ENCODE measurements around the gene GTF2H1. TPM values are rescaled to one million over a fixed set of nuclear protein-coding genes. Genes with fewer than 3 reads are reported as not detected.

GTF2H1 gene
- total and polyA plus RNA-seq, 9 of the 15 experiments (the other 6 are each of a cell fraction or from before 2014, with no cell fraction given): 56.9 to 126 (median 92.1) TPM

DNA sequence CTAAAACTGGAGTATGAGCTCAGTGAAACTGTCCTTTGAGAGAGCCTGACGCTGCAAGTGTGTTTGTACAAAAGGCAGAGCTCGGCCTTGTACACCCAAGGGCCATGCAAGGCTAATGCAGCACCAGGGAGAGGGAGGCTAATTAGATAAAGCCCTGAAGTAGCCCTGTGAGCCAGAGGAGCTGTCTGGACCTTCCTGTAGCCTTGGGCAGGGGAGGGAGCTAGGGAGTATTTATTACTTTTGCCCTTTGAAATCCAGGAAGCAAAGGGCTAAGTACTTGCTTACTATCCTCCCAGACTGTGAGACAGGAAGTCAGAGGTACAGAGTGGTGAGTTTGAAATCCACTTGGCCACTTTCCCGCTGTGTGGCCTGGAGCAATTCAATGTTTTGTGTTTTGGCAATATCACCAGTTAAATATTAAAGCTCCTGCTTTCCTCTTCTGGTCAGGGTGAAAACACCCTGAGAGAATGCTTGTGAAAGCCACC is 61.8 kb downstream of the GTF2H1 start (continued):
- TF ChIP-seq NRF1 (conservative IDR thresholded peaks at IDR 0.05 in 1 of 2, IDR thresholded peaks at IDR 0.05 in 1 of 2) (no peak), GATA2 (CRISPR knock-in tag; IDR thresholded peaks at IDR 0.05) (no peak), FOXM1 (IDR thresholded peaks at IDR 0.05; ENCODE audit: low read depth) (no peak), FOXM1 (CRISPR knock-in tag; IDR thresholded peaks at IDR 0.05; ENCODE audit: low read depth) (no peak), CBX3 (IDR thresholded peaks at IDR 0.05; ENCODE audit: borderline replicate concordance in 1 of 2, low read length in 2 of 2) (no peak), RBM25 (IDR thresholded peaks at IDR 0.05; ENCODE audit: low read depth, low read length, severe bottlenecking) (no peak), FOXK2 (conservative IDR thresholded peaks at IDR 0.05 in 1 of 2, IDR thresholded peaks at IDR 0.05 in 1 of 2; ENCODE audit: low read depth in 2 of 2) (0 out of 4 replicates have a peak, but pooled peaks of 1 of the 2 experiments have one; percentile 19), MEF2A (IDR thresholded peaks at IDR 0.05; ENCODE audit: control insufficient read depth, low read depth, low read length) (0 out of 2 replicates have a peak, but pooled peaks have one; percentile 7), KDM1A (IDR thresholded peaks at IDR 0.05) (no peak), IRF2 (CRISPR knock-in tag; IDR thresholded peaks at IDR 0.05) (no peak), NR1H2 (CRISPR knock-in tag; IDR thresholded peaks at IDR 0.05) (no peak), ZNF76 (CRISPR knock-in tag; IDR thresholded peaks at IDR 0.05; ENCODE audit: borderline replicate concordance) (0 out of 2 replicates have a peak, but pooled peaks have one; percentile 17), SMAD4 (CRISPR knock-in tag; conservative IDR thresholded peaks at IDR 0.05) (0 out of 2 replicates have a peak, but pooled peaks have one; percentile 63), ETV1 (tag; conservative IDR thresholded peaks at IDR 0.05; ENCODE audit: low read depth) (peak; percentile 83), ZSCAN32 (CRISPR knock-in tag; IDR thresholded peaks at IDR 0.05) (no peak)
- TF ChIP-seq, protein P1, sequence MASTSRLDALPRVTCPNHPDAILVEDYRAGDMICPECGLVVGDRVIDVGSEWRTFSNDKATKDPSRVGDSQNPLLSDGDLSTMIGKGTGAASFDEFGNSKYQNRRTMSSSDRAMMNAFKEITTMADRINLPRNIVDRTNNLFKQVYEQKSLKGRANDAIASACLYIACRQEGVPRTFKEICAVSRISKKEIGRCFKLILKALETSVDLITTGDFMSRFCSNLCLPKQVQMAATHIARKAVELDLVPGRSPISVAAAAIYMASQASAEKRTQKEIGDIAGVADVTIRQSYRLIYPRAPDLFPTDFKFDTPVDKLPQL (IDR thresholded peaks at IDR 0.05; ENCODE audit: extremely low read depth, insufficient read length): no peak
- TF ChIP-seq, protein P2, sequence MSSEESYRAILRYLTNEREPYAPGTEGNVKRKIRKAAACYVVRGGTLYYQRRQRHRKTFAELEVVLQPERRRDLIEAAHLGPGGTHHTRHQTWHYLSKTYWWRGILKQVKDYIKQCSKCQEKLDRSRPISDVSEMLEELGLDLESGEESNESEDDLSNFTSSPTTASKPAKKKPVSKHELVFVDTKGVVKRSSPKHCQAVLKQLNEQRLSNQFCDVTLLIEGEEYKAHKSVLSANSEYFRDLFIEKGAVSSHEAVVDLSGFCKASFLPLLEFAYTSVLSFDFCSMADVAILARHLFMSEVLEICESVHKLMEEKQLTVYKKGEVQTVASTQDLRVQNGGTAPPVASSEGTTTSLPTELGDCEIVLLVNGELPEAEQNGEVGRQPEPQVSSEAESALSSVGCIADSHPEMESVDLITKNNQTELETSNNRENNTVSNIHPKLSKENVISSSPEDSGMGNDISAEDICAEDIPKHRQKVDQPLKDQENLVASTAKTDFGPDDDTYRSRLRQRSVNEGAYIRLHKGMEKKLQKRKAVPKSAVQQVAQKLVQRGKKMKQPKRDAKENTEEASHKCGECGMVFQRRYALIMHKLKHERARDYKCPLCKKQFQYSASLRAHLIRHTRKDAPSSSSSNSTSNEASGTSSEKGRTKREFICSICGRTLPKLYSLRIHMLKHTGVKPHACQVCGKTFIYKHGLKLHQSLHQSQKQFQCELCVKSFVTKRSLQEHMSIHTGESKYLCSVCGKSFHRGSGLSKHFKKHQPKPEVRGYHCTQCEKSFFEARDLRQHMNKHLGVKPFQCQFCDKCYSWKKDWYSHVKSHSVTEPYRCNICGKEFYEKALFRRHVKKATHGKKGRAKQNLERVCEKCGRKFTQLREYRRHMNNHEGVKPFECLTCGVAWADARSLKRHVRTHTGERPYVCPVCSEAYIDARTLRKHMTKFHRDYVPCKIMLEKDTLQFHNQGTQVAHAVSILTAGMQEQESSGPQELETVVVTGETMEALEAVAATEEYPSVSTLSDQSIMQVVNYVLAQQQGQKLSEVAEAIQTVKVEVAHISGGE (CRISPR knock-in tag; IDR thresholded peaks at IDR 0.05): no peak
- TF ChIP-seq, protein P3, sequence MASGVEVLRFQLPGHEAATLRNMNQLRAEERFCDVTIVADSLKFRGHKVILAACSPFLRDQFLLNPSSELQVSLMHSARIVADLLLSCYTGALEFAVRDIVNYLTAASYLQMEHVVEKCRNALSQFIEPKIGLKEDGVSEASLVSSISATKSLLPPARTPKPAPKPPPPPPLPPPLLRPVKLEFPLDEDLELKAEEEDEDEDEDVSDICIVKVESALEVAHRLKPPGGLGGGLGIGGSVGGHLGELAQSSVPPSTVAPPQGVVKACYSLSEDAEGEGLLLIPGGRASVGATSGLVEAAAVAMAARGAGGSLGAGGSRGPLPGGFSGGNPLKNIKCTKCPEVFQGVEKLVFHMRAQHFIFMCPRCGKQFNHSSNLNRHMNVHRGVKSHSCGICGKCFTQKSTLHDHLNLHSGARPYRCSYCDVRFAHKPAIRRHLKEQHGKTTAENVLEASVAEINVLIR (CRISPR knock-in tag; IDR thresholded peaks at IDR 0.05): no peak
- TF ChIP-seq, protein P4, sequence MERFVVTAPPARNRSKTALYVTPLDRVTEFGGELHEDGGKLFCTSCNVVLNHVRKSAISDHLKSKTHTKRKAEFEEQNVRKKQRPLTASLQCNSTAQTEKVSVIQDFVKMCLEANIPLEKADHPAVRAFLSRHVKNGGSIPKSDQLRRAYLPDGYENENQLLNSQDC (CRISPR knock-in tag; IDR thresholded peaks at IDR 0.05): no peak
- TF ChIP-seq, protein P5, sequence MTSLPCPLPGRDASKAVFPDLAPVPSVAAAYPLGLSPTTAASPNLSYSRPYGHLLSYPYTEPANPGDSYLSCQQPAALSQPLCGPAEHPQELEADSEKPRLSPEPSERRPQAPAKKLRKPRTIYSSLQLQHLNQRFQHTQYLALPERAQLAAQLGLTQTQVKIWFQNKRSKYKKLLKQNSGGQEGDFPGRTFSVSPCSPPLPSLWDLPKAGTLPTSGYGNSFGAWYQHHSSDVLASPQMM (CRISPR knock-in tag; IDR thresholded peaks at IDR 0.05): no peak

Measured in K562 (cell line).